Stimulated activated naive CD4-positive, alpha-beta T cell treated with Interleukin-2 at 50 U/mL for 16 hours (primary cell): ENCODE data around the gene IP6K1.

Source experiments
- DNase-seq: peaks from one replicate; lab custom pipeline; 2025; lab: John Stamatoyannopoulos, UW

Gene IP6K1

DNA sequence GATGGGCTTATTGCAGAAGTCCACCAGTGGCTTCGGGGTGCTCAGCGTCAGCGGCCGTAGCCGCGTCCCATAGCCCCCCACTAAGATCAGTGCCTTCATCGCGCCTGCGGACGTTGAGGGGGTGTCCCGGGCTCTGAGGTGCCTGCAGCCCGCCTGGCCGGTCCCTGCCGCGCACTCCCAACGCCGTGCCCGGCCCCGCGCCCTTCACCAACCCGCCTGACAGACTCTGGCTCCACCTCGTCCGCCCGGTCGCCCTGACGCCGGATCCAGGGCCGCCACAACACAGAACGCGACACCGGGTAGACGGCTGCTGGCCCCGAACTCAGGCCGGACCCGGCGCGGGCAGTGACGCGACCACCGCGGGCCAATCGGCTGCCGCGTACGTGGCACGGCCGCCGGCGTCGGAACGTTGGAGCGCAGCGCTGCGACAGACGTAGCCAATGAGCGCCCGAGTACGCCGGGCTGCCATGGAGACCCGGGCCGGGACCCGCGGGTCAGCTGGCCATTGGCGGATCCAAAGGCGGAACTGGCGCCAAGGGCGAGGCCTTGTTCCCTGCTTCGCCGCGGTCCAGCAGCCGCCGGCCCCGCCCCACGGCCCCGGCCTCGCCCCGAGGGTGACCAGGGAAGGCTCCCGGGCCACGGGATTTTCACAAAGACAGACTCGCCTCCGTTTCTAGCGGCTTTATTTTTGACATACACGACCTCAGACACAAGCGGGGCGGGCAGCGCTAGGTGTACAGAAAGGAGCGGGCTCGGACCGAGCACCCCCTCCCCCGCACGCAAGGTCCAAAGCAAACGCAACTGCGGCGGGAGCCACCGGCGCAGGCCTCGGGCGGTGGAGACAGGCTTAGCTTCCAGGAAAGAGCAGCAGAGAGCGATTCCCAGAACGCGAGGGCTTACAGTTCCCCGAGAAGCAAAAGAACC, 62.5 kb downstream of the IP6K1 start, which contains the start of gene GMPPB:
Gene GMPPB, minus strand, starts transcription at position 324 of the 924 bp plus-strand sequence. Its CDS starts 225 bp downstream, at position 99.
- peak; percentile 92 for DNase-seq

DNA sequence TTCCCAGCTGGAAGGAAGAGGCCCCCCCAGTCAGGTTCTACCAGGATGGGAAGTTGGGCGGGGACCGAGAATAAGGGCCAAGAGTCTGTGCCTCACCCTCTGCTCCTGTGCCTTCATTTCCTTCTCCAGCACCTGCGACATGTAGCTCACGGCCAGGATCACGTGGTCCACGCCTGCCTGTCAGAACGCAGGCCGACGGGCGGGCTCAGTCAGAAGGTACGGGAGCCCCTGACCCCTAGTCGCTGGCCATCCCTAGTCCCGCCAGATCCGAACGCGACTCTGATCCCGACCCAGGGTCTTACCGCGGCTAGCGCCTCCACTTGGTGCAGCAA, 63.1 kb downstream of the IP6K1 start:
- DNase-seq = peak; percentile 54

DNA sequence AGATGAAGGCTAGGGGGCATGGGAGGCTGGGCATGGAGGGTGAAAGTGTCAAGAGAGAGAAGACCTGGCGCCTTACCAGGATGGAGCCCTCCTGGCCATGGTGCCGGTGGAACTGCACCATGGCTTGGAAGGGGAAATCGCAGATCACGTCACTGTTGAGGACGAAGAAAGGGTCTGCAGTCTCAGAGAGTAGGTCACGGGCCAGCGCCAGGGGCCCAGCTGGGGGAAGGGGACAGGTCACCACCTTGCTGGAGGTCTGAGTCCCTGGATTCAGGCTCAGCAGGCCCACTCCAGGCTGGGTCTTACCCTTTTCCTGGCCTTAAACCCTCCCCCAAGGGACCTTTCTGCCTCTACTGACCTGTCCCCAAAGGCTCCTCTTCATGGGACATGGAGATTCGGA, 63.4 kb downstream of the IP6K1 start:
- DNase-seq = no peak

DNA sequence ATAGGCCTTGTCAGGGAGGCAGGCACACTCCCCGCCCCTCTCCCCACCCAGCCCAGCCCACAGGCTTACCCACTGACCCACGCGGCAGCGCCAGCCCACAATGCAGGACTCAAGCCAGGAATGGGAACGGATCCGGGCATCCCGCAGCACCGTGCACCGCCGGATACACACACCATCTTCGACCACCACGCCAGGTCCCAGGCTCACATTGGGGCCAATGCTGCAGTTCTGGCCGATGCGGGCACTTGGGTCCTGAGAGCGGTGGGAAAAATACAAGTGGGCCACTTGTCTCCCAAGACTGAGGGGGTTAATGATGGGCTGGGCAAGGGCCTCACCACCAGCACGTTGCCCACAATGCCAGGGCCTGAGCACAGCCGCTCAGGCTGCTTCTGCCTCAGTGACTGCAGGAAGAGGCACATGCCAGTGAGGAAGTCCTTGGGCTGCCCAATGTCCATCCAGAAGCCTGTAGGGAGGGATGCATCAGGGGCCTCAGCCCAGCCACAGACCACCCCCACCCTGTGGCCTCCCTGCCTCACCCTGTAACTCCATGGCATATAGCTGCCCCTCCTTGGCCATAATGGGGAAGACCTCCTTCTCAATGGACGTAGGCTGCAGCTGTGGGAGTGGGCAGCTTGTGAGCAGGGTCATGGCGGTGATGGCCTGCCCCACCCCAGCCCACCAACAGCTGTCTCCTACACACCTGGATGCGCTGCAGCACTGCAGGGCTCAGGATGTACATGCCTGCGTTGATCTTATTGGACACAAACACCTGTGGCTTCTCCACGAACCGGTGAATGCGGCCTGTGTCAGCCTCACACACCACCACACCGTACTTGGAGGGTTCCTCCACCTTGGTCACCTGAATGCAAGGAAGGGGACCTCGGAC, 64.2 kb downstream of the IP6K1 start:
- DNase-seq = no peak

DNA sequence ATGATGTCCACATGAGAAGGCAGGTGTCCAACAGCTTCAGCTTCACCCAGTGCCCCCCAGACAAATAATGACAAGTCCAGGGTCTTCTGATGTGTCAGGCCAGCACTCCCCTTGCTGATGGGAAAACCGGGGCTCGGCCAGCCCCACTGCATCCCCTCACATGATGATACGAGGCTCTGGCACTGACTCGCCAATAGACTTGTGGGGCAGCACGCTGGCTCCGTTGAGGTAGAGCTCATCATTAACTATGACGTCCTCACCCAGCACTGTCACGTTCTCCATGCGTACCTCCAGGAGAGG, 64.8 kb downstream of the IP6K1 start:
- DNase-seq = no peak

DNA sequence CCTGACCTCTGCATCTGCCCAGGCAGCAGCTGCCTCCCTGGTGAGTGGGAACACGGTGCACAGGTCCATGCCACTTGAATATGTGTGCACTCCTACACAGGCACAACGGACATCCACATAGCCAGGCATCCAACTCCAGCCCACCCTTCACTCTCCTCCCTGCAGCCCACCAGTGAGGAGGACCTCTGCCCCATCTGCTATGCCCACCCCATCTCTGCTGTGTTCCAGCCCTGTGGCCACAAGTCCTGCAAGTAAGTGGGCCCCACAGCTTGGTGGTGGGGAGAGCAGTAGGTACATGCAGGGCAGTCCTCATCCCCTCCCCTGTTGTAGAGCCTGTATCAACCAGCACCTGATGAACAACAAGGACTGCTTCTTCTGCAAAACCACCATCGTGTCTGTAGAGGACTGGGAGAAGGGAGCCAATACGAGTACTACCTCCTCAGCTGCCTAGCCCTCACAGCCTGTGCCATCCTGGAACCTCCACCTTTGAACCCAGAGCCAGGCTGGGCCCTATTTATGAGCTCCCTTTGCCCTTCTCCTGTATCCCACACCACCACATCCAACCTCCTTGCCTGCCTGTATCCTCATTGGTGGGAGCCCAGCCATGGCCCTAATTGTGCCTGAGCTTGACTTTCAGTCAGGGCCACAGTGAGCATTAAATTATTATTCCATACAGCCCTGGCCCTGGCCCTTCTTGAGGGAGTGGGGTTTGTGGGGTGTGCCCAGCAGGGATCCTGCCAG, 65.3 kb downstream of the IP6K1 start:
- no peak for DNase-seq

DNA sequence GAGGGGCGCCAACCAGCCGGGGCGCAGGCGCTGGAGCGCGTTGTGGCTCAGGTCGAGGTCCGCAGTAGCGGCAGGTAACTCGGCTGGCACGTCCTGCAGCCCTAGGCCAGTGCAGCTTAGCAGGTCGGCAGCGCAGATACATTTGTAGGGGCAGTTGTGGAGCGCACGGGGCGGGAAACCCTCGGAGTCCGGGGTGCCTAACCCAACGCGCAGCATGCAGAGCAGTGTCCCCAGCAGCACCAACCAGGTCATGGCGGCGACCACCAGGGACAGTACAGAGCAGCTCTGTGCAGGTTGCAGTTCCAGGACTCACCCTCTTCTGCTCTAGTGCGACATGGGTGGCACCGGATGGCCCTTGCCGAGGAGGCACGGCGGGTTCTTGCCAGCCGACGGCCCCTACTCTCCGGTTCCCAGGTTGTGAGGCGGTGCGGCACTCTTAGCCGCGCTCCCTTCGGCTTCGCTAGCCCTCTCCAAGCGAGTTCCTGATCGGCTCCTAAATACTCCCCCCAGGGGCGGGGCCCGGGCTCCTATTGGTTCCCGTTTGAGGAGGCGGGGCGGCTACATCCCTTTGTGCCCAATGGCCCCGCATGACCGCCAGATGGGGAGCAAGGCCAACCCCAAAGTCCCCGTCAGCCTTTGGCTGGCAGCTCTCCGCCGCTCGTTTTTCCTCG, 67.0 kb downstream of the IP6K1 start, which contains the start of gene AMIGO3:
Gene AMIGO3, minus strand, starts transcription at position 471 of the 671 bp plus-strand sequence. Its CDS starts 219 bp downstream, at position 252.
- peak; percentile 88 for DNase-seq

DNA sequence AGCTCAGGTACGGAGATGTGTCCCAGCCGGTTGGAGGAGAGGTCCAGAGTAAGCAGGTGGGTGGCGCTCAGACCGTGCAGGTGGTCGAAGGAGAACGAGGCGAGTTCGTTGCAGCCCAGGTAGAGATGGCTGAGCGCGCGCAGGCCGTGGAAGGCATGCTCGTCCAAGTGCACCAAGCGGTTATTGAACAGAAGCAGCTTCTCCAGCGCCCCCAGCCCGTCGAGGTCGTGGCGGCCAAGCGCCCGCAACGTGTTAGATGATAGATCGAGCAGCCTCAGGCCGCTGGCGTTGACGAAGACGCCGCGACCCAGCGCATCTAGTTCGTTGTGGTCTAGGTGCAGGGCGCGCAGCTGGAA, 67.5 kb downstream of the IP6K1 start:
- no peak for DNase-seq

DNA sequence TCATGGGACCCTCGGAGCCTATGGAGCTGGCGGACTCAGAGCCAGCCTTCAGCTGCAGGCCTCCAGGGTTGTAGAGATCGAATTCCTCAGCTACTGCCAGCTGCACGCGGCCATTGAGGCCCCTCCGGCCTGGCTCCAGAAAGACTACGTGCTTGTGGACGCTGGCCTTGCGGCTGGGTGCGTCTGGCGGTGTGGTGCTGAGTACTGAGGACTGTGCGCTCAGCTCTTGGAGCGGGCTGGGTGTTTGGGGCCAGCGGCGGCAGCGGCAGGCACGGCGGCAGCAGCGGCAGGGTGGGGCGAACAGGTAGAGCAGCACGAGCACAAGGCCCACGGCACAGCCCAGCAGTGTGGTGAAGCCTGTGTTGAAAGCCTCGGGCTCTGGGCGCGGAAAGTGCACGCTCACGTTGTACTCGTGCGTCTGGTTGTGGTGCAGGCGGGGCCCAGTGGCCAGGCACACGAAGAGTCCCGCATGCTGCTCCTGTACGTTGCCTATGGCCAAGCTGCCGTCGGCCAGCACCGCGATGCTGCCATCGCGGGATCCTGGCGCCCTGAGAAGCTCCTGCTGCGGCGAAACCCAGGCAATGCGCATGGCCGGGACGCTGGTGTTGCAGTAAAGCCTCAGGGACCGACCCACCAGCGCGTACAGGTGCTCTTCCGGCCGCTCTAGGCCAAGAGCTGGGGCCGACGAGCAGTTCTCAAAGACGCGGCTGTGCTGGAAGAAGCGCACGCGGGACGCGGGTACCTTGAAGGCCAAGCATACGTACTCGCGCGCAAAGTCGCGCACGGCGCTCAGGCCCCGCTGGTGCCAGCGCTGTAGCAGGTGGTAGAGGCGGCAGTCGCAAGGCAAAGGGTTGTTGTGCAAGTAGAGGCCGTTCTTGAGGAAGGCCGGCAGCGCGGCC, 68.1 kb downstream of the IP6K1 start:
- DNase-seq = no peak

DNA sequence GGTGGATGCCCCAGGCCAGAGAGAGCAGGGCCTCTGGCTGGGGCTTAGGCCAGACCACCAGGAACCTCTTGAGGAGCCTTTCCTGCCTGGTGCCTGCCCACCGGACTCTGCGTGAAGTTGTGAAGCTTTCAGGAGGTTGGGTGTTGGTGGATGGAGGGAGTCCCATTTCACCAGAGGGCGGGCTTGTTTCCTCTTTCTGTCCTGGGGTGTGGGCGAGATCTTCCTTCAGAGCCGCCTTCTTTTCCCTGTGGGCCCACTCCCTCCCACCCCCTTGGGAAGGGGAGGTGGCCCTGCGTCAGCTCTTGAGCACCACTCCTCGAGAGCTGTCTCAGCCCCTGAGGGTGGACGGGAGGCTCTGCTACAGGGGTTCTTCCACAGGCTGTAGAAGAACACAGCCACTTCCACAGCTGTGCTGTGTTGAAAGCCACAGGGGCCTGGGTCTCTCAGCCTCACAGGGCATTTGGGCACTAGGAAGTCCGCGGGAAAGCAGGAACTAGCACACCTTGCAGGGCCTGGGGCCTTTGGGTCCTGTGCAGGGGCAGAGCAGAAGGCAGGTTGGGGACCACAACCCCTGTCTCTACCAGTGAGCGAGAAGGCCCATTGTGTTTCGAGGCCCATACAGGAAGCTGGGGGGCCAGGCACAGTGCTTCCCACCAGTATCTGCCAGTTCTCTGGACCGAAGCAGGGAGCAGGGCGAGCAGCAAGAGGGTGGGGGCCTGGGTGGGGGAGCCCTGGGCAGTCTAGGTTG, 69.0 kb downstream of the IP6K1 start:
- no peak for DNase-seq

DNA sequence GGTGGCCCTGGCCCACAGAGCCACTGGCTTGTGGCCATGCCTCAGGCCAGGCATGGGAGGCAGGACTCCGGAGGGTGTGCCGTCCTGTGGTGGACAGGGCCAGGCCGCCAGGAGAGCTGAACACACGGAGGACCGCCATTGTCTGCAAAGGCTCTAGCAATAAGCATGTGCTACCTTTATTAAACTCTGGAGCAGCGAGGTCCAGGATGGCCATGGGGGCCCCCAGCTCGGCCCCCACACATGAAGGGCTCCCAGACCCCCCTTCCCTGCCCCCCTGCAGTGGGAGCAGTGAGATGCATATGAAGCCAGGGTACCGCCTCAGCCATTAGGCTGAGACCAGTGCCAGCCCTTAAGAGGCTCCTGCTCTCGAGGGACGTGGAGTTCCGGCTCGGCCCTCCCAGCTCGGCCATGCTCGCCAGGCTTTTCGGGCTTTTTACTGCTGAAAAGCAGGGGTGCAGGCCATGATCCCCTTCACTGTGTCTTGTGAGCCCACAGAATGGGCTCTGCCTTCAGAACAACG, 69.6 kb downstream of the IP6K1 start:
- DNase-seq = no peak

DNA sequence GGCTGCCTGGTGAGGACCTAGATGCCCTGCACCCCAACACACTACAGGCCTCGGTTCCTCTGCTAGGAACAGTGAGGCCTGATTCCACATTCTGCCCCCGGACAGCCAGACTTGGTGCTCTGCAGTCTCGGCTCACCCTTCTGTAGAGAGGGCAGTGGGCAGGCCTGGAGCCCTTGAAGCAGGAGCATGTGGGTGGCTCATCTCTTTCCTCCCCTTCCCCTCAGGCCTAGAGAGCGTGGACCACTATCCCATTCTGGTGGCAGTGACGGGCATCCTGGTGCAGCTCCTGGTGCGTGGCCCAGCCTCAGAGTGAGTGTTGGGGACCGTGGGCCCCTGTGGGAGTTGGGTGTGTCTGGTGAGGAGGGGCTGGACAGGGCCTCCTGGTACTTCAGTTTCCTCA, 70.2 kb downstream of the IP6K1 start:
- DNase-seq = no peak

DNA sequence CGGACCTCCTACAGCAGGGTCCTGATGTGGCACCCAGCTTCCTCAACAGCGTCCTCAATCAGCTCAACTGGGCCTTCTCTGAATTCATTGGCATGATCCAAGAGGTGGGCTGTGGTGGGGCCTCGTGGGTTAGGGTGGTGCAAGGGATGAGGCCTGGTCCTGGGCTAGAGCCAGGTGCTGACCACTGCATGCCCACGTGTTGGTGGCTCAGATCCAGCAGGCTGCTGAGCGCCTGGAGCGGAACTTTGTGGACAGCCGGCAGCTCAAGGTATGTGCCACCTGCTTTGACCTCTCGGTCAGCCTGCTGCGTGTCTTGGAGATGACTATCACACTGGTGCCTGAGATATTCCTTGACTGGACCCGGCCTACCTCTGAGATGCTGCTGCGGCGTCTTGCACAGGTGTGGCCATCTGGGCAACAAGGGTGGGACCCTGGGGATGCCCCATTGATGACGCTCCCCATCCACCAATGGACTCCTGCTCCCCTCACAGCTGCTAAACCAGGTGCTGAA, 70.7 kb downstream of the IP6K1 start:
- no peak for DNase-seq

DNA sequence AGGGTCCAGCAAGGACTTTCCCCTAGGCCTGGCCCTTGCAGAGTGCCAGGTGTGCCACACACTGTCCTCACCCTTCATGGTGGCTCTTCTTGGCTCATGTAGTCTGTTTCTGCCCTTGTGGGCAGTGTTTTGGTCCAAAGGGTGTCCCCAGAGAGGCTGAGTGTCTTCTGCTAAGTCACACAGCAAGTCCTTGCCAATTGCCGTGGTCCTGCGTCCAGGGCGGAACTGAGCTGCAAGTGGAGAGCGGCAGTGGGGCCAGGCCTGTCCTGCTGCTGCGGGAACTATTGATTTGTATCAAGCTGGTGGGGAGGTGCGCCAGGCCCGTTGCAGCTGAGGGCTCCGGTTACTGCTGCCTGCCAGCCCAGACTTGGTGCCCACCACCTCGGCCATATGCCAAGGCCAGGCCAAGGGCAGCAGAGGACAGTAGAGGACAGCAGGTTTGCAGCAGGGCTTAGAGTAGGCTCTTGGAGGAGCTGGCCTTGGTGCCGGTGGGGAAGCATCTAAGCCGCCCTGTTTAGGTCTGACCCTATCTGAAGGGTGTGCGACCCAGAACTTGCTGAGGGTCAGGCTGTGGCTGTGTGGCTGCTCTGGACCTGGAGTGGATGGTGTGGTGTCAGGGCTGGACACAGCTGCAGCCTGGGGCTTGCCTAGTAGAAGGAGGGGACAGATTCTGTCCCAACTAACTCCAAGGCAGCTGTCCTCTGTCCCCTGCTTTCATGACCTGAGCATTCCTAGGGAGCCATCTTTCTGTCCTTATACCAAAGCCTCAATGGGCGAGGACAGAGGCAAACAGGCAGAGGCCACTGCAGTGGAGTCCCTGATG, 71.4 kb downstream of the IP6K1 start:
- DNase-seq = no peak

DNA sequence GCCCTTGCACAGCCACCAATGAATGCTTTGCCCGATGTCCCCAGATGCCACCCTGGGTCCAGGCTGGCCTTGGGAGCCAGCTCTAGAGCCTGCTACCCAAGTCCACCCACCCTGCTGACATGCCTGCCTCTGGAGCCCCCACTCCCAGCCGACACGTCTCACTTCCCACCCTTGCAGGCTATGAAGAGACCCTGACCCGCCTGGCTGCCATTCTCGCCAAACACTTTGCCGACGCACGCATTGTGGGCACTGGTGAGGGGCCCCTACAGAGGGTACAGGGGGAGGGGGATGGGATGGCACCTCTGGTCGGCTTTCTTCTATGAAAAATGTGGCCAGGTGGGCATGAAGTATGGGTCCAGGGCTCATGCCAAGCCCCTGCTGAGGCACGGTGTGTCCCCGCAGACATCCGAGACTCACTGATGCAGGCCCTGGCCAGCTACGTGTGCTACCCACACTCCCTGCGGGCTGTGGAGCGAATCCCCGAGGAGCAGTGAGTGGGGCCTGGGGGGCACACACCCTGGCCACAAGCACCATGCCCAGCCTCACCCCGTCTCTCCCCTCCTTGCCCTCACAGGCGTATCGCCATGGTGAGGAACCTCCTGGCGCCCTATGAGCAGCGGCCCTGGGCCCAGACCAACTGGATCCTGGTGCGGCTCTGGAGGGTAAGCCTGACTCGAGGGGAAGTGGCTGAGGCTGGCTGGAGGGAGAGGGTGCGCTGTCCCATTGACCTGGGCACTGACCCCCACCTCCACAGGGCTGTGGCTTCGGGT, 72.8 kb downstream of the IP6K1 start:
- DNase-seq = no peak

DNA sequence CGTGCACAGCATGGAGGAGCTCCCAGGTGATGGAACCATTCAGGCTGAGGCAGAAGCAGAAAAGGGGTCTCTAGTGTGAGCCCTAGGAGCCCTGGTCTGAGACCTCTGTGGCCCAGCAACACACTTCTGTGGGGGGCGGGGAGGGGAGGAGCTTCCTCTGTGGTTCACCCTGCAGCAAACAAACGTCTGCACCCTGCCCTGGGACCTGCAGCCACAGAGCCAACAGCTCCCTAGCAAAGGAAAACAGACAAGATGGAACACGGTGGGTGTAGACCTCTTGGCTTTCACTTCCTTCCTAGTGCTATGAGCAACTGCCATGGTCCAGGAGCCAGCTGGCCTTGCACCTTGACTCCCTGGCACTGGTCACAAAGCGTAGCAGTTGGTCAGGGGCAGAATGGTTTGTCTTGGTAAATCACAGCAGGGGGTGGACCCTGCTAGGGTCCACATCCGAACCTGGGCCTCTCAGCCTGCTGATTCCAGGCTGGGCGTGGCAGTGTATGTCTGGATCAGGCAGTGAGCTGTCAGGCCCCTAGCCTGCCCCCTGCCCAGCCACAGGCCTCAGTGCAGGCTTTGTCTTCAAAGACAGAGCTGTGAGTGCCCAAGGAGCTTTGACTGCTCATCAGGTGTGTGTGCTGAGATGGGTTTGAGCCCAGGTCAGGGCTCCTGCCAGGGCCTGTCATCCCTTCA, 73.6 kb downstream of the IP6K1 start:
- no peak for DNase-seq

DNA sequence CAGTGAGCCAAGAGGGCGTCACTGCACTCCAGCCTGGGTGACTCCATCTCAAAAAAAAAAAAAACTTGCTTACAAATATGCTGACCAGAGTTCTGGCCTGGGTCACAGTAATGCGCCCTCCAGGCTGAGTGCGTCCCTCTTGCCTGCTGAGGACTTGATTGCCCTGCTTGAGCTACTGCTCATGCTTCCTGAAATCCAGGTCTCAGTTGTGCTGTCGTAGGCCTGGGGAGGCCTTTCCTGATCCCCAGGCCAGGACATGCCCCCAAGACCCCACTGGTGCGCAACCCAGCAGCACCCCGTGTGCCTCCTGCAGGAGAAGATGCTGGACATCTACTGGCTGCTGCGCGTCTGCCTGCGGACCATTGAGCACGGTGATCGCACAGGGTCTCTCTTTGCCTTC, 74.2 kb downstream of the IP6K1 start:
- DNase-seq = no peak
